HG02798 (cell line): Measurements from ENCODE around the gene CBX1.
"Not testable (repeated sequence)": the region's sequence is repeated elsewhere in the genome, so short reads cannot be mapped to it uniquely, and the experiment has no call there.

Source experiments
- ATAC-seq: cut with Tn5 transposase; IDR thresholded peaks from one replicate; pipeline ENCODE4 v1.9.1; 2021; ENCODE audit warnings: mild to moderate bottlenecking; ENCODE audit not compliant: unreplicated experiment, poor library complexity

Gene CBX1

GRCh38 chr17:48123776-48124388 is 22.6 kb upstream of the CBX1 start:
- no peak for ATAC-seq

GRCh38 chr17:48123111-48123510 is 21.8 kb upstream of the CBX1 start:
- no peak for ATAC-seq

- ATAC-seq, result no peak
Observed at GRCh38 chr17:48122665-48123045, 21.4 kb upstream of the CBX1 start.

GRCh38 chr17:48121923-48122664 is 20.8 kb upstream of the CBX1 start:
- no peak for ATAC-seq

- ATAC-seq, result peak; percentile 34
Observed at GRCh38 chr17:48113201-48113676, 12.0 kb upstream of the CBX1 start.

GRCh38 chr17:48111937-48112241 is 10.6 kb upstream of the CBX1 start:
- no peak for ATAC-seq

GRCh38 chr17:48110761-48111160 is 9.5 kb upstream of the CBX1 start:
- ATAC-seq, result no peak

- peak; percentile 84 for ATAC-seq
Observed at GRCh38 chr17:48107137-48108055, 6.1 kb upstream of the CBX1 start, which contains the start of gene SNX11. SNX11 (plus strand) TSS chr17:48107766; CDS start chr17:48112044, 4,278 bp downstream.

GRCh38 chr17:48106802-48107136 is 5.5 kb upstream of the CBX1 start:
- ATAC-seq, result no peak

- no peak for ATAC-seq
Observed at GRCh38 chr17:48104440-48104839, 3.2 kb upstream of the CBX1 start.

GRCh38 chr17:48102798-48103715 is 1.8 kb upstream of the CBX1 start:
- no peak for ATAC-seq

- ATAC-seq, result no peak
Observed at GRCh38 chr17:48102043-48102750, 919 bp upstream of the CBX1 start.

- no peak for ATAC-seq
Observed at GRCh38 chr17:48100591-48101011, 677 bp downstream of the CBX1 start.

GRCh38 chr17:48100160-48100559 is 1.1 kb downstream of the CBX1 start:
- no peak for ATAC-seq

GRCh38 chr17:48095611-48096010 is 5.7 kb downstream of the CBX1 start:
- no peak for ATAC-seq

GRCh38 chr17:48093341-48094045 is 7.8 kb downstream of the CBX1 start:
- no peak for ATAC-seq

- no peak for ATAC-seq
Observed at GRCh38 chr17:48084932-48085331, 16.3 kb downstream of the CBX1 start.

- ATAC-seq, result no peak
Observed at GRCh38 chr17:48081858-48082257, 19.4 kb downstream of the CBX1 start.

- ATAC-seq, result not testable (repeated sequence)
Observed at GRCh38 chr17:48077152-48077551, 24.1 kb downstream of the CBX1 start.
